OCI-LY1 (cell line): ENCODE results near the gene PSMD3.
"Not testable (repeated sequence)": the region's sequence is repeated elsewhere in the genome, so short reads cannot be mapped to it uniquely, and the experiment has no call there.

Source experiments
- H2AFZ ChIP-seq: fragments of 200-600 bp; sonication (generic), shearing (Covaris generic); 2 replicates; pipeline ENCODE4 v1.6.0; 2014; ENCODE audit warnings: antibody characterized with exemption, mild to moderate bottlenecking, low read length
- H3F3A ChIP-seq: fragments of 200-600 bp; sonication (generic), shearing (Covaris generic); 2 replicates; pipeline ENCODE4 v1.6.0; 2014; ENCODE audit warnings: mild to moderate bottlenecking, antibody characterized with exemption, low read length, moderate library complexity; ENCODE audit not compliant: insufficient read depth
- H3K27ac ChIP-seq: fragments of 200-600 bp; sonication (generic); 2 replicates; pipeline ENCODE4 v1.5.1; 2014; ENCODE audit warnings: low read length, mixed run types, mild to moderate bottlenecking, low read depth; ENCODE audit not compliant: poor library complexity, severe bottlenecking
- H3K27me3 ChIP-seq: fragments of 200-600 bp; sonication (generic); 2 replicates; pipeline ENCODE4 v1.6.0; 2014; ENCODE audit warnings: antibody characterized with exemption, mild to moderate bottlenecking, low read length, moderate library complexity; ENCODE audit not compliant: insufficient read depth
- H3K36me3 ChIP-seq: fragments of 200-600 bp; sonication (generic); 2 replicates; pipeline ENCODE4 v1.6.1; 2014; ENCODE audit warnings: mild to moderate bottlenecking, antibody characterized with exemption, low read length, moderate library complexity, mixed read lengths; ENCODE audit not compliant: insufficient read depth
- H3K4me1 ChIP-seq: fragments of 200-600 bp; sonication (generic); 2 replicates; pipeline ENCODE4 v1.5.1; 2014; ENCODE audit warnings: mild to moderate bottlenecking, low read length, moderate library complexity; ENCODE audit not compliant: insufficient read depth, severe bottlenecking
- H3K4me2 ChIP-seq: fragments of 200-600 bp; sonication (generic), shearing (Covaris generic); 2 replicates; pipeline ENCODE4 v1.6.1; 2014; ENCODE audit warnings: low read length
- H3K4me3 ChIP-seq: fragments of 200-600 bp; sonication (generic); 2 replicates; pipeline ENCODE4 v1.5.1; 2014; ENCODE audit warnings: low read length, low read depth, mild to moderate bottlenecking, mixed read lengths; ENCODE audit not compliant: poor library complexity, severe bottlenecking
- H3K79me2 ChIP-seq: fragments of 200-600 bp; shearing (Covaris generic); 2 replicates; pipeline ENCODE4 v1.6.1; 2016; ENCODE audit warnings: mixed run types, low read length, mixed read lengths; ENCODE audit not compliant: insufficient read depth
- H3K9ac ChIP-seq: fragments of 200-600 bp; sonication (generic), shearing (Covaris generic); 2 replicates; pipeline ENCODE4 v1.6.1; 2014; ENCODE audit warnings: mild to moderate bottlenecking, low read length, mixed read lengths
- H3K9me2 ChIP-seq: fragments of 200-600 bp; sonication (generic), shearing (Covaris generic); 2 replicates; pipeline ENCODE4 v1.6.1; 2014; ENCODE audit warnings: low read depth, mild to moderate bottlenecking, low read length, mixed read lengths
- H3K9me3 ChIP-seq: fragments of 200-600 bp; shearing (Covaris generic); 2 replicates; pipeline ENCODE4 v1.6.1; 2014; ENCODE audit warnings: low read length, mixed read lengths
- H4K20me1 ChIP-seq: fragments of 200-600 bp; sonication (generic), shearing (Covaris generic); 2 replicates; pipeline ENCODE4 v1.6.0; 2016; ENCODE audit warnings: mild to moderate bottlenecking, low read length; ENCODE audit not compliant: insufficient read depth
- EZH2 ChIP-seq: fragments of 200-600 bp; sonication (generic), shearing (Covaris generic); IDR thresholded peaks from 2 replicates; pipeline ENCODE4 v1.8.0; 2017; ENCODE audit warnings: borderline replicate concordance, mixed run types, mild to moderate bottlenecking, antibody characterized with exemption, low read length, moderate library complexity, mixed read lengths
- TF ChIP-seq, protein P1 (sequence below): fragments of 200-600 bp; sonication (generic), shearing (Covaris generic); IDR thresholded peaks from 2 replicates; pipeline ENCODE4 v1.5.1; 2017; ENCODE audit warnings: mild to moderate bottlenecking, antibody characterized with exemption, low read length, moderate library complexity, mixed read lengths

The PSMD3 gene

GRCh38 chr17:40004072-40004471, 23.5 kb downstream of the PSMD3 start:
- Histone ChIP-seq H3K9ac (no peak overlapping the region), H3K9me3 (no peaks in the 10 kb centered on the region), H3K4me3 (no peak overlapping the region), H3K79me2 (no peaks in the 10 kb centered on the region), H3K4me2 (no peak overlapping the region), H4K20me1 (no peaks in the 10 kb centered on the region), H3F3A (no peaks in the 10 kb centered on the region), H3K9me2 (no peaks in the 10 kb centered on the region), H3K27me3 (no peaks in the 10 kb centered on the region), H3K4me1 (no peaks in the 10 kb centered on the region), H3K27ac (no peak overlapping the region), H3K36me3 (no peaks in the 10 kb centered on the region), H2AFZ (no peak overlapping the region)
- TF ChIP-seq EZH2 = no peak
- TF ChIP-seq, protein P1, sequence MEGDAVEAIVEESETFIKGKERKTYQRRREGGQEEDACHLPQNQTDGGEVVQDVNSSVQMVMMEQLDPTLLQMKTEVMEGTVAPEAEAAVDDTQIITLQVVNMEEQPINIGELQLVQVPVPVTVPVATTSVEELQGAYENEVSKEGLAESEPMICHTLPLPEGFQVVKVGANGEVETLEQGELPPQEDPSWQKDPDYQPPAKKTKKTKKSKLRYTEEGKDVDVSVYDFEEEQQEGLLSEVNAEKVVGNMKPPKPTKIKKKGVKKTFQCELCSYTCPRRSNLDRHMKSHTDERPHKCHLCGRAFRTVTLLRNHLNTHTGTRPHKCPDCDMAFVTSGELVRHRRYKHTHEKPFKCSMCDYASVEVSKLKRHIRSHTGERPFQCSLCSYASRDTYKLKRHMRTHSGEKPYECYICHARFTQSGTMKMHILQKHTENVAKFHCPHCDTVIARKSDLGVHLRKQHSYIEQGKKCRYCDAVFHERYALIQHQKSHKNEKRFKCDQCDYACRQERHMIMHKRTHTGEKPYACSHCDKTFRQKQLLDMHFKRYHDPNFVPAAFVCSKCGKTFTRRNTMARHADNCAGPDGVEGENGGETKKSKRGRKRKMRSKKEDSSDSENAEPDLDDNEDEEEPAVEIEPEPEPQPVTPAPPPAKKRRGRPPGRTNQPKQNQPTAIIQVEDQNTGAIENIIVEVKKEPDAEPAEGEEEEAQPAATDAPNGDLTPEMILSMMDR = no peak

GRCh38 chr17:40004712-40005111, 24.1 kb downstream of the PSMD3 start:
- Histone ChIP-seq H3K9me2 (no peaks in the 10 kb centered on the region), H3F3A (no peaks in the 10 kb centered on the region), H3K4me1 (no peaks in the 10 kb centered on the region), H3K4me2 (no peak overlapping the region), H2AFZ (no peak overlapping the region), H3K9ac (no peak overlapping the region), H4K20me1 (no peaks in the 10 kb centered on the region), H3K79me2 (no peaks in the 10 kb centered on the region), H3K9me3 (no peaks in the 10 kb centered on the region), H3K27ac (no peak overlapping the region), H3K27me3 (no peaks in the 10 kb centered on the region), H3K36me3 (no peaks in the 10 kb centered on the region), H3K4me3 (no peak overlapping the region)
- TF ChIP-seq, protein P1 = no peak
- TF ChIP-seq EZH2 = no peak

DNA sequence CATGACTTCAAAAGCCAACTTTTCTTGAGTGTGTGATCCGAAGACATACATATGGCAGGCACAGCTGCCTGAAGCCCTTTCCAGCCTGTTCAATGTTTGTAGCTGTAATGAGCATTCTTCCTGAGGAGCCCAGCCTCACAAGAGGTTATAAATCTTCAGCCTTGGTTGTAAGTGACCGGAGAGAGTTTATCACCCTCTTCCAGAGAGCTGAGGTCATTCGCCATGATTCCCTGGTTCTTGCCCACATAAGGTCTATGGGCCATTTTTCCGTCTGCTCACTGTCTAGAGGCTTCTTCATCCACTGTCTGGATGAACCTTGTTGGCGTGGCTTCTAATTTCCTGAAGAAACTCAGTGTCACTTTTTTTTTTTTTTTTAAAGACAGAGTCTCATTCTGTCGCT, 24.9 kb downstream of the PSMD3 start:
- H3K9me3 ChIP-seq = no peaks in the 10 kb centered on the region
- no peaks in the 10 kb centered on the region for H3K27me3 ChIP-seq
- H3K4me1 ChIP-seq = no peaks in the 10 kb centered on the region
- no peaks in the 10 kb centered on the region for H3F3A ChIP-seq
- no peaks in the 10 kb centered on the region for H3K9me2 ChIP-seq
- H3K79me2 ChIP-seq = no peaks in the 10 kb centered on the region
- no peak overlapping the region for H2AFZ ChIP-seq
- no peak overlapping the region for H3K27ac ChIP-seq
- no peak for TF ChIP-seq EZH2
- TF ChIP-seq, protein P1 = no peak
- no peak overlapping the region for H3K4me2 ChIP-seq
- no peak overlapping the region for H3K4me3 ChIP-seq
- no peak overlapping the region for H3K9ac ChIP-seq
- H3K36me3 ChIP-seq = no peaks in the 10 kb centered on the region
- H4K20me1 ChIP-seq = no peaks in the 10 kb centered on the region

- H3K4me1 ChIP-seq, H2AFZ ChIP-seq, H4K20me1 ChIP-seq, H3K27ac ChIP-seq, H3K4me2 ChIP-seq, H3K36me3 ChIP-seq, H3K79me2 ChIP-seq, H3K9ac ChIP-seq, H3K27me3 ChIP-seq, H3K4me3 ChIP-seq, H3K9me3 ChIP-seq, H3F3A ChIP-seq, H3K9me2 ChIP-seq: not testable (repeated sequence)
These were observed 30.4 kb downstream of the PSMD3 start for GRCh38 chr17:40010946-40011500.

GRCh38 chr17:40012017-40012647, 31.5 kb downstream of the PSMD3 start:
- not testable (repeated sequence) for H3K27me3 ChIP-seq, H4K20me1 ChIP-seq, H3K9me2 ChIP-seq, H3K9me3 ChIP-seq, H2AFZ ChIP-seq, H3K4me2 ChIP-seq, H3K4me3 ChIP-seq, H3F3A ChIP-seq, H3K36me3 ChIP-seq, H3K27ac ChIP-seq, H3K4me1 ChIP-seq, H3K79me2 ChIP-seq, H3K9ac ChIP-seq
